GM19467 (cell line): ENCODE measurements around the gene HOXD9.

Experiments
- ATAC-seq: cut with Tn5 transposase; IDR thresholded peaks from one replicate; pipeline ENCODE4 v1.9.1; 2021; ENCODE audit warnings: mild to moderate bottlenecking, moderate library complexity; ENCODE audit not compliant: unreplicated experiment

Gene HOXD9

DNA sequence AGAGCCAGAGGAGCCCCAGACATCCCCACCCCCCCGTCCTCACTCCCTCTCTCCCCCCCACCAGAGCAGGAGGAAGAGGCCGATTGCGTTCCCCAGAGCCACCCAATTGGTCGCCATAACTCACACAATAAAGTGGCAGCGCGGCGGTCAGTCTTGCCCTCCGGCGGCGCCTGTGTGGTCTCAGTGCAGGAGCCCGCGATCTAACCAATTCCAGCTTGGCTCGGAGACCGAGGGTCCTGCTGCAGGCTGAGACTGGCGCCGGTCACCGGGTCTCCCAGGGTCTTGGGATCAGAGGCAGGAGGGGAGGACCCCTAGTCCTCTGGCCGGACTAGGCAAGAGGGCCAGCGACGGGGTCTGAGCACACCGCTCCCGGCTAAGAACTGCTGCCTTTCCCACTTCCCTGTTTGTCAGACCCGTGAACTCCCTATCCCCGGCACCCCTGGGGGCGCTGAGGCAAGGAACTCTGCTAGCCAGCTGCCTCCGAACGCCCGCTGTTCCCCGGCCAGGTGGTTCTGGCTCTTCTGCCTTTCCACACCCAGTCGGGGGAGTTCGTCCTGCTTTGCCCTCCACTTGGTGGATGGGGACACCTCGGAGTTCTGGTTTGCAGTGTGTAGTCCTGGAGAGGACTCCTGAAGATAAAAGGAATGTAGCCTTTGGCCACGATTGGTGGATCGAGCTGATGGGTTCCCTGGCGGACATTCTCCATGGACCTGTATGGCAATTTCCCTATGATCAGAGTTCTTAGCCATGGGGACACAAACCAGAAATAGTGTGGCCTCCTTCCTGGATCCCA lies 24.0 kb upstream of the HOXD9 start:
- ATAC-seq = no peak

DNA sequence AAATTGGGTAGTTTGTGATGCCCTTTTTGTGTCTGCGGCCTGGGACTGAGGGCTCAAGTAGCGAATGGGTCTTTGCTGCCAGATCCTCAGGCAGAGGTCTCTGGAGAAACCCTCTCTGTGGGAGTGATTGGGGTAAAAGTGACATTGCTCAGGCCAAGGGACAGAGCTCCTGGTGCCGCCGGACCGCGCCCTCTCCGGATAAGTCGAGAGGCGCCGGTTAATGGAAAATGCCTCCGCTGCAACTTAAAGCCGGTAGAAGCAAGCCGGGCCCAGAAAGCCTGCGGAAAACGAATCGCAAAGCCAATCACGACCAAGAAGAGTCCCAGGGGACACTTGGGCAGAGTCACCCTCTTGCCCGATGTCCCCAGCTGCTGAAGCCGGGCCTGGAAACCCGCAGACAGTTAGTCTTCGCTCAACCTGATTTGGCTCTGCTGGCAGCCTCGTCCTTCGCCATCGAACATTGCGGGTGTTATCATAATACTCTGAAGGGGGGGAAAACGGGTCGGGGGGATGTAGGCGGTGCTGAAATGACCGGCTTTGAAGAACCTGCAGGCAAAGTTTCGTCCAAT lies 23.3 kb upstream of the HOXD9 start:
- ATAC-seq = no peak

DNA sequence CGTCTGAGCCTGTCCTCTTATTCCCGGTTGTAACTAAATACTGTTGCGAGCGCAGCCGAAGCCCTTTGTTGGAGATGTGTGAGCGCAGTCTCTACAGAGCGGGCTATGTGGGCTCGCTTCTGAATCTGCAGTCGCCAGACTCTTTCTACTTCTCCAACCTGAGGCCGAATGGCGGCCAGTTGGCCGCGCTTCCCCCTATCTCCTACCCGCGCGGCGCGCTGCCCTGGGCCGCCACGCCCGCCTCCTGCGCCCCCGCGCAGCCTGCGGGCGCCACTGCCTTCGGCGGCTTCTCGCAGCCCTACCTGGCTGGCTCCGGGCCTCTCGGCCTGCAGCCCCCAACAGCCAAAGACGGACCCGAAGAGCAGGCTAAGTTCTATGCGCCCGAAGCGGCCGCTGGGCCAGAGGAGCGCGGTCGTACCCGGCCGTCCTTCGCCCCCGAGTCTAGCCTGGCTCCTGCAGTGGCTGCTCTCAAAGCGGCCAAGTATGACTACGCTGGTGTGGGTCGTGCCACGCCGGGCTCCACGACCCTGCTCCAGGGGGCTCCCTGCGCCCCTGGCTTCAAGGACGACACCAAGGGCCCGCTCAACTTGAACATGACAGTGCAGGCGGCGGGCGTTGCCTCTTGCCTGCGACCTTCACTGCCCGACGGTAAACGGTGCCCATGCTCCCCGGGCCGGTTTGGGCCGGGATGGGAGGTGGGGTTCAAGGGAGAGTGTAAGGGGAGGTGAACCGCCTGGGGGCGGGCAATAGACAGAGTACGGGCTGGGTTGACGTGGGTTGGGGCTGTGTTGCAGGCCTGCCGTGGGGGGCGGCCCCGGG lies 22.6 kb upstream of the HOXD9 start, which contains the start of gene HOXD12:
HOXD12 (plus strand) TSS at position 68 of the 819 bp plus-strand sequence; CDS start at position 75, 7 bp downstream.
- ATAC-seq = no peak

DNA sequence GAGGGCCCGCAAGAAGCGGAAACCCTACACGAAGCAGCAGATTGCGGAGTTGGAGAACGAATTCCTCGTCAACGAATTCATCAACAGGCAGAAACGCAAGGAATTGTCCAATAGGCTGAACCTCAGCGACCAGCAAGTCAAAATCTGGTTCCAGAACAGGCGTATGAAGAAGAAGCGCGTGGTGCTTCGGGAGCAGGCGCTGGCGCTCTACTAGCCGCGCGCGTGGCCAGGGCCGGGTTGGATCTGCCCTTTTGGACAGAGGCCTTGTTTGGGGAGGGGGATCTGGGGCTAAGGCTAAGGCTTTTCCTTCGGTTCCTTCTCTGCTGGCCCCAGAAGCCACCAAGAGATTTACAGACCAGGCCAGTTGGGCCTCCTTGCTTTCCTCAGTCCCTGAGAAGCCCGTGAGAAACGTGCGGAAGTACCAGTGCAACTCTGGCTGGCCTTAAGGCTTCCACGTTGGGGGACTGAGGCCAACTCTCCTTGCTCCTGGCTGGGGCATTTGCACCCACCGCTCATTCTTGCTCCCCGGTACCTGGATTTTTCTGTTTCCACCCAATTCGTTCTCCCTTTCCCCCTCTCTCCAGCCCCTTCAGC lies 21.9 kb upstream of the HOXD9 start:
- ATAC-seq = no peak

DNA sequence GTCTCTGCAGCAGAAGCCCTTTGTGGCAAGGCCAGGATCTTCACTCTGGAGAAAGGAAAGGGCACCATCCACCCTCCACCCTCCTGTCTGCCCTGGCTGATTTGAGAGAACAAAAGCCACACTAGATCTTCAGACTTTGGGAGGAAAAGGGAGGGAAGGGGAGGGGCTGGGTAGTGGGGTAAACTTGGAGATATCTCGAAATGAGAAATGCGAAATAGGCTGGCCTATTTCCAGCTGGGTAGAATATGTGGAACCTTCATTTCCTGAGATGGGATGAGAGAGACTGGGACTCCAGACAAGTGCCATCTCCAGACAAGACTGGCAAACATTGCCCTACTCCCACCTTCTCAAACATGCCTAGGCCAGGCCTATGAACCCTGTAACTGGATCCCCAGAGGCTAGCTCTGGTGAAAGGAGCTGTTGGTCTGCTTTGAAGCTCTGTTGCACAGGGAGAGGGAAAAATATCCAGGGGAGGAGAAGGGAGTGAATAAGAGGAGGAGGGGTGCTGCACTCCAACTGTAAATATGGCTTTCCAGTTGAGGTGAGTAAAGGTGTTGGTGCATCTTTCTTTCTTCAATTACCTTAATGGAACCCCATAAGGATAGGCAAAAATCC lies 21.2 kb upstream of the HOXD9 start:
- ATAC-seq = no peak

DNA sequence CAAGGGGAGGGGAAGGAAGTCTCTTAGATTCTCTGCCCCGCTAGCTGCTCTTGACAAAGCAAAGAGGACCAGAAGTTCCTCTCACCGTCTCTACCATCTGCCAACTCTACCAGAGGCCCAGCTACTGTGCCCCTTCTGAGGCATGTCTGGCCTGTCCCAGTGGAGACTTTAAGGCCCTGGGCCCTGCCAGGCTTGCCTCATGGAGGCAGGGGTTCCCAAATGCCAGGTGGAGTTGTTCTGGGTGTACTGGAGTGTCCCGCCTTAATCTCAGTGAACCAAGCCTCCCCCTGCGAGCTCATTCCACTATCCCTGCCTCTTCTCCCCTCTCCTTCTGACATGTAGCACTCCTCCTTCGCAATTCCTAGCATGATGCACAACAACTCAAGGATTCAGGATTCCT lies 20.7 kb upstream of the HOXD9 start:
- no peak for ATAC-seq

DNA sequence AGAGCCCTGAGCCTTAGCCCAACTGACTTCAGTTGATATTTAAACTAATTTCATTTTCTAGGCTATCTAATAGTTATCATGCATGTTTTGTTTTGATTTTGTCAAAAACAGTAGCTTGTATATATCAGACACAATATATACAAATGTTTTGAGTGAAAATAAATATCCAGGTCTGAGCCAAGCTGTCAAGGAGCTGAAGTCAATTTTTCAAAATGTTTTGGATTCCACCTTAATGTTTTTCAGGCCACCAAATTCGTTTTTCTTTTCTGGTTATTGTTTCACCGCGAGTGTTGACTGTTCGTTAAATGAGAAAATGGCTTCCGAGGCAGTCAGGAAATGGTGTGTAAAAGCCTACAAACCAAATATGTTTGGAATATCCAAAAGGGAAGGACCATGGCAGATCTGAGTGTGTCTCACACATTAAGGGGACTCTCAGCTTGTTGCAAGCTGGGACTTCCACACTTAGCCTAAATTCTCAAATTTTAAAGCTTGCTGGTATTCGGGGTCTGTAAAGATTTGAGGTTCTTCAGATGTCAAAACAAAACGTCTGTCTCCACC lies 20.1 kb upstream of the HOXD9 start:
- no peak for ATAC-seq

DNA sequence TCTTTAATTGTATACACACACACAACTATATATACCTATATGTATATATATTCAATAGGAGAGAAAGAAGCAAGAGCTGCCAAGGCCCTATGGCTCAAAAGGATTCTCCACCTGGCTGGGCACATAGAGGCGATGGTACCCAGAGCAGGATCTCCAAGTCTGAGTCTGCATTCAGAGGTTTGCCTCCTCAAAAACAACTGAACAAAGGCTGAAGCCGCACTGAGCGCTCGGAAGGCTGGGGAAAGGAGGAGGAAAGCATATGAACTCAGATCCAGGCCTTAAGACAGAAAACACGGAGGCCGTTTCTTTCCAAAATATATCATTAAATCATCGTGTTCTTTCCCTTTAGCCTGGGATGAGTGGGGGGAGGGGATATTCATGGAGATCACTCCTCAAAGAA lies 19.3 kb upstream of the HOXD9 start:
- ATAC-seq = no peak

DNA sequence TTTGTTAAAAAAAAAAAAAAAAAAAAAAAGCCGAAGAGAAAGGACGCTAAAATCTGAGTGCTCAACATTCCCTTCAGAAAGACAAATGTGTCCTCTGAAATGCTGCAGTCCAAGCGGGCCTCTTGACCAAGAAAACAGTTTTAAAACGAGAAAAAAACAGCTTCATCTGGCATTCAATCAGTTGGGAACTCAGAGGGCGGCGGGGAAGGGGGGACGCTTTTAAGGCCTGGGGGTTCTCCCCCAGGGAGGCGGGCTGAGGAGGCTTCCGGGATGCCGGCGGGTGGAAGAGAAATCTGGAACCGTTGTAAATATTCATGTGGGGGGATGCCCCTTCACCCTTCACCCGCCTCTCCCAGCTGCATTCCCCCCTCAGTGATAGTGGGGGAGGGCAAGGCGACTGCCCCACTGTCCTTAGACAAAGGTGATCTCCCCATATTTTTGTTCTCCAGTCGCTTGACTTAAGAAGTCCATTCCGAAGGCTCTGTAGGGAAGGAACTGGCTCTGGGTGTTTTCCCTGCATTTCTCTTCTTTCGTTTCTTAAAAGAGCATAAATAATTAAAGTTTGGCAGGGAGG lies 18.7 kb upstream of the HOXD9 start:
- no peak for ATAC-seq

DNA sequence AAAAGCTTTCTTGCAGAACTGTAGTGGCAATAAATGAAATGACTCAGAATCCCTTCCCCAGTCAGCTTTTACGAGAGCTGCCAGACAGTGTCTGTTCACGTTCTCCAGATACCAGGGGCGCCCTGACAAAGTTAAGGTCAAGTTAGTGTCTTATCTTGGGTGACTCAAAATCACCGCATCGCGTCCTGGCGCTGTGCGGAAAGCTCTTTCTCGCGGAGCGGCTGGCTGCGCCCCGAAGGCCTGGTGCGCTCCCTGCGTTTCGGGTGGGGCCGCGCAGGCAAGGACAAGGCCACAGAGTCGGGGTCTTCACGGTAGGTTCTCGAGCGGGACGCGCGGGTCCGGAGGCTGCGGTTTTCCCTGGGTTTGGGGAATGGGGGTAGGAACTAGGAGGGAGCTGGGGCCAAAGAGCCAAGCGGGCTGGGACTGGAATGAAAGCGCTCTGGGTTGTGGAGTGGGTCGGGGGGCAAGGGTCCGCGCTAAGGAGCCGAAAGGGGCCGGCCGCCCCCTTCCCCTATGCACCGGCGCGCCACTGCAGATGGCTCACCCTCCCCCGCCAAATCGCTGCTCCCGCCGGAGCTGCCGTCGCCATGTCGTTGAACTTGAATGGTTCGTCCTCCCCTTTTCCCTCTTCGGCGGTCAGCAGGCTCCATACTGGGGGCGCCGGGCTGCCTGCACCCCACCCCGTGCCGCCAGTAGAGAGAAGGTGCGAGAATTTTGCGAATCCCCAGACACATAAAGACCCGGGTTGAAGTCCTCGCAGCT lies 18.0 kb upstream of the HOXD9 start:
- ATAC-seq = no peak

DNA sequence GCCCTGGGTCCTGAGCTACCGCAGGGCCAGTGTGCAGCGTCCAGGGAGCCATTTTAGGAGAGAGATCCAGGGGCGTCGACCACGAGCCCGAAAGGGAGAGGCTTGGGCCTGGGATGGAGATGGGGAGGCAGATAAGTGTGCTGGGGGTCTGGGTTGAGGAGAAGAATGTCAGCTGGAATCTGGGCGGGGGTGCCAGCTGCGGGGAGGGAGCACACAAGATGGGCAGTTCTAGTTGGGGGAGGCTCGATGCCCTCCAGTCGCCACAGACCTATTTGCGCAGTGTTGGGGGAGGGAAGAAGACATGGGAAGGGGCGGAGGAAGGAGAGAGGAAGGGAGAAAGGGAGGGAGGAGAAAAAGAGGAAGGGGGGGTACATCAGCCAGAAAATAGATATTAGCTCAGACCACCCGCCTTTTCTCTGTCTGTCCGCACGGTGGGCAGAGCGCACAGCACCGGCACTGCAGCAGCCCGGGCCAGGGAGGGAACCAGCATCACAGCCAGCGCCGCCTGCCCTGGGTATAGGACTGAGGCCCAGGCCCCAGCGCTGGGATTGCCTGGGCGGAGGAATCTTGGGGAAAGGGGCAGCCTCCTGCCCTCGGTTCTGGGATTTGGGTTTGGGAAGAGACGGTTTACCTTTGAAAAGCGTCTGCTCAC lies 17.3 kb upstream of the HOXD9 start:
- ATAC-seq = no peak

DNA sequence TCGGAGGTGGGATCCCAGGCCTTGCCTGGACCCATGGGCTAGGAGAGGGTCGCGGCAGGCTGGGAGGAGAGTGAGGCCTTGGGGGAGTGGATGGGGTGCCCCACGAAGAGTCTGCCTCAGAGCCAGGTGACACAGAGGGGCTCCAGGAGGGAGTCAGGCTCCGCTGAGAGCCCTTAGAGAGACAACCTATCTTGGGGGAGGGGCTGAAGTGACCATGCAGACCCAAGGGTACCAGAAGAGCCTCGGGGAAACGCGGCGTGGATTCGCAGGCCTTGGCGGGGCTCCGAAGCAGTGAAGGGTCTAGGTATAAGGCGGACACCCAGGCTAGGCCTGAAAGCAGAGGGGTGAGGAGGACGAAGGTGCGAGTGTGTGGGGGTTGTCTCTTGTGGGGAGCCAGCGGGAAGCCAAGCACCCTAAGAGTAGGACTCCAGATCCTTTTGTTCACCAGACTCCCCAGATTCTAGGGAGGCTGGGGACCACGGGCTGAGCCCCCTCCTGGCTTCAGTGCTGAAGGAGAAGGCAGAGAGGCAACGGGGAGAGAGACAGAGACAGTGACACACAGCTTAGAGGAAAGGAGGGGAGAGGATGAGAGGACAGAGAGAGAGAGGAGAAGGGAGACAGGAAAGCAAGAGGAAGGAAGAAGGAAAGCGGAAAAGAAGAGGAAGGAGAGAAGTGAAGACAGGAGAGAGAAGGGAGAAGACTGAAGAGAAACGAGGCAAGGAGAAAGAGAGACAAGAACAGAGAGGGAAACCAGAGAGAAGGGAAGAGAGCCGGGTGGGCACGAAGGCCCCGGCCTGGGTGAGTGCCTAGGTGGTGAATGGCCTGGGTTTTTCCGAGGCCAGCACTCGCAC lies 16.6 kb upstream of the HOXD9 start:
- ATAC-seq = no peak

DNA sequence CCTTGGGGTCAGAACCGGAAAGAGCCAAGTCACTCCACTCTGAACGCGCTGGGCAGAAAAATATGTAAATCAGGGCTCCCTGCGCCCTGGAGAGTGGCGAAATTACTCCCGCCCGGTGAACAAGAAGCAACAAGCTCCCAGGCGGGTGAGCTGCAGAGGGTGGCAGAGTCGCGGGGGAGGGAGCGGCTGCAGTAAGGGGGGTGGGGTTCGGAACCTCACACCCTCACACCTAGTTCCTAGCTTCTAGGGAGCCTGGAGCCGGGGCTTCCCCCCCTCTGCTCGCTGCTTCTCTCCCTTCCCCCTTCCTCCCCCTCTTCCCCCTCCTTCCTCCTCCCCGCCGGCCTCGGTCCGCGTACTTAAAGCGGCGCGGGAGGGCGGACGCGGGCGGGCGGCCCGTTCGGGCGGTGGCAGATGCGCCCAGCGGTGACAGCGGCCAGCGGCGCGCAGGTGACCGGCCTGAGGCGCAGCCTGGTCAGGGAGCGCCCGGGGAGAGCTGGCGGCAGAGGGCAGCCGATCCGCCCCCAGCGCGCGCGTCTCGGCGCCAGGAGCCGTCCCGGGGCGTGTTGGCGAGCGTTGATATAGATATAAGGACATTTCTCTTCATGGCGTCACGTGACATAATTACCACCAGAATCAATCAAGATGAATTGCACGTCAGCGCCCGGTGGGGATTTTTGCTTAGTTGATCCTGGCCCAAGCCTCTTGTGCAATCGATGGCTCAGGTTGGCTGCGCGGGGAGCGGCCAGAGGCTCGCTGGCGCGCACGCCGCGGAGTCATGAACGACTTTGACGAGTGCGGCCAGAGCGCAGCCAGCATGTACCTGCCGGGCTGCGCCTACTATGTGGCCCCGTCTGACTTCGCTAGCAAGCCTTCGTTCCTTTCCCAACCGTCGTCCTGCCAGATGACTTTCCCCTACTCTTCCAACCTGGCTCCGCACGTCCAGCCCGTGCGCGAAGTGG lies 15.7 kb upstream of the HOXD9 start, which contains the start of gene HOXD11:
HOXD11 (plus strand) TSS at position 700 of the 959 bp plus-strand sequence; CDS start at position 776, 76 bp downstream.
- ATAC-seq = no peak

DNA sequence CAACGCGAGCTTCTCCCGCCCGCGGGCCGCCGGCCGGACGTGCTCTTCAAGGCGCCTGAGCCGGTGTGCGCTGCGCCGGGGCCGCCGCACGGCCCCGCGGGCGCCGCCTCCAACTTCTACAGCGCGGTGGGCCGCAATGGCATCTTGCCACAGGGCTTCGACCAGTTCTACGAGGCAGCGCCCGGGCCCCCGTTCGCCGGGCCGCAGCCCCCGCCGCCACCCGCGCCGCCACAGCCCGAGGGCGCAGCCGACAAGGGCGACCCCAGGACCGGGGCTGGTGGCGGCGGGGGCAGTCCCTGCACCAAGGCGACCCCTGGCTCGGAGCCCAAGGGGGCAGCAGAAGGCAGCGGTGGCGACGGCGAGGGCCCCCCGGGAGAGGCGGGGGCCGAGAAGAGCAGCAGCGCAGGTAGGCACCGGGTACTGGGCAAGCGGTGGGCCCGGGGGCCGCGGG lies 14.8 kb upstream of the HOXD9 start:
- no peak for ATAC-seq

DNA sequence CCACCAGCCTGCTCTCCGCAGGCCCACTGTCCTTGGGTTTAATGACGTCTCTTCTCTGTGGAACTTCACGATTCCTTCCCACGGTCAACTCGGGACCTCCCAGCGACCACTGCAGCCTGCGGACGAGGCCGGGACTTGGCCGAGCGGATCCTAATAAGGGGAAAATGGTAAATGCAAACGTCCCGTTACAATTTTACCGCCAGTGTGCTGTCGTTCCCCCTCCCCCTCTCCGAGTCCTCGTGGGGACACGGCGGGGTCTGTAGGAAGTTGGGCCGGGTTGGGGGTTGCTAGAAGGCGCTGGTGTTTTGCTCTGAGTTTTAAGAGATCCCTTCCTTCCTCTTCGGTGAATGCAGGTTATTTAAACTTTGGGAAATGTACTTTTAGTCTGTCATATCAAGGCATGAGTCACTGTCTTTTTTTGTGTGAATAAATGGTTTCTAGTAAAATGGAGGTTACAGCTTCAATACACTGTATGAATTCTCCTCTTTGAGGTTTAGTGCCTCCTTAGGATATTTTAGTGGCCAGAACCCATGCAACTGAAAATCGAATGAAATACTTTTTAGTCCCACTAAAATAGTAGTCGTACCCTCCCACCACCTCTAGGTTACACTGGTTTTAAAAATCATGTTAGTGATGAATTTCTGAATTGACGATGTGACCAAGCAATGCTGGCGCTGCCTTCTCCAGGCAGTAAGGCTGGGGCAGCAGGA lies 13.2 kb upstream of the HOXD9 start:
- ATAC-seq = no peak

DNA sequence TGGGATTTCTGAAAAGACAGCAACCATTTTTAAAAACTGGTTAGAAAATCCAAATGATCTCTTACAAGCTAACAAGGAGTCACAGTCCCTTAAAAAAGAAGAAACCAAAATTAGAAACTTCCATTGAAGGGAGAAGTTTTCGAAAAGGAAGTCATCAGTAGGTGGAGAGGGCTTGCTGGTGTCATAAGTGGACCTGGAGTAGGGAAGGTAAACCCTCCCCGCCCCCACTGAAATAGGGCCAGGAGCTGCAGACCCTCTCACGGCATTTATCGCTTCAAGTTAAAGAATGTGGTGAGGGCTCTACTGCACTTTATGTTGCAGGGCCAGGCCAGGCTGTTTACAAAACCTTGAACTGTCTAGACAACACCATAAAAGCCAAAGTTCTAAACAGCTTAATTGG lies 12.6 kb upstream of the HOXD9 start:
- ATAC-seq = no peak
